GM12878 (cell line): ENCODE data around the gene CDKL1. TPM values are rescaled to one million over a fixed set of nuclear protein-coding genes. Genes with fewer than 3 reads are reported as not detected.
A peak's percentile ranks its signal among the peaks of the same experiment; 100 is the strongest.

Source experiments
- ATAC-seq: fragments of 200-7000 bp; cut with Tn5 transposase; 3 replicates; pipeline ENCODE4 v1.9.1; 2020; ENCODE audit warnings: mild to moderate bottlenecking, moderate library complexity
- BruUV-seq: library from RNA; stranded (reverse); fragments of 400-500 nt; replicated peaks from 2 replicates; lab custom pipeline; 2021; lab: Mats Ljungman, UMichigan
- CTCF ChIA-PET: fragments of 300-600 bp; sonication (Branson Sonifier 250); formaldehyde crosslinking; extraction: SDS; loops from one replicate; lab custom pipeline; 2021; ENCODE audit warnings: inconsistent platforms; lab: Yijun Ruan, JAX
- POLR2A ChIA-PET: fragments of 350-600 bp; formaldehyde crosslinking; extraction: SDS; loops from one replicate; lab custom pipeline; 2021; ENCODE audit warnings: inconsistent platforms; lab: Charles Lee
- RAD21 ChIA-PET: fragments of 300-600 bp; sonication (Branson Sonifier 250); formaldehyde crosslinking; loops from one replicate; lab custom pipeline; 2023; ENCODE audit warnings: antibody characterized with exemption; ENCODE audit not compliant: unreplicated experiment; lab: Charles Lee
- SMC1A ChIA-PET: fragments of 300-600 bp; sonication (Branson Sonifier 250); formaldehyde crosslinking; loops from one replicate; lab custom pipeline; 2023; ENCODE audit not compliant: unreplicated experiment, uncharacterized antibody; lab: Charles Lee
- DNase-seq: peaks from one replicate; pipeline ENCODE4 v3.0.0-alpha.2; 2011; ENCODE audit warnings: low read depth, low spot score
- FAIRE-seq: peaks from 3 replicates; lab custom pipeline; 2011; peaks lifted over from hg19 to GRCh38; lab: Jason Lieb, UNC
- H2AFZ ChIP-seq: 2 replicates; pipeline ENCODE4 v1.6.0; 2011; ENCODE audit warnings: low read depth, low read length, control low read depth; ENCODE audit not compliant: control insufficient read depth
- H3K27ac ChIP-seq: 2 replicates; pipeline ENCODE4 v1.5.1; 2011; ENCODE audit warnings: control low read depth; ENCODE audit not compliant: control insufficient read depth, insufficient read depth
- H3K27me3 ChIP-seq, 2 experiments: replicated peaks in 1 of 2; 2 replicates each; pipeline versions ENCODE4 v1.6.0 to v1.6.1; 2011; ENCODE audit warnings: low read length in 1 of 2; ENCODE audit not compliant: control insufficient read depth in 2 of 2, insufficient read depth in 2 of 2
- H3K36me3 ChIP-seq, 2 experiments: 2 replicates each; pipeline ENCODE4 v1.5.1; 2011; ENCODE audit warnings: low read length in 1 of 2; ENCODE audit not compliant: control insufficient read depth in 2 of 2, insufficient read depth in 2 of 2
- H3K4me1 ChIP-seq: 2 replicates; pipeline ENCODE4 v1.6.1; 2011; ENCODE audit warnings: mild to moderate bottlenecking, low read length, moderate library complexity, mixed read lengths; ENCODE audit not compliant: control insufficient read depth, insufficient read depth
- H3K4me2 ChIP-seq: 2 replicates; pipeline ENCODE4 v1.6.0; 2011; ENCODE audit warnings: control low read depth; ENCODE audit not compliant: control insufficient read depth, insufficient read depth
- H3K4me3 ChIP-seq: fragments of 200-600 bp; sonication (generic); 2 replicates; pipeline ENCODE4 v1.5.1; 2016
- H3K79me2 ChIP-seq: 2 replicates; pipeline ENCODE4 v1.6.0; 2011; ENCODE audit warnings: low read length; ENCODE audit not compliant: control insufficient read depth, insufficient read depth
- H3K9ac ChIP-seq: 2 replicates; pipeline ENCODE4 v1.8.0; 2011; ENCODE audit warnings: low read length, control low read depth, mixed read lengths; ENCODE audit not compliant: control insufficient read depth, insufficient read depth
- H3K9me3 ChIP-seq: replicated peaks from 3 replicates; pipeline ENCODE4 v1.5.1; 2011; ENCODE audit warnings: mild to moderate bottlenecking, low read length; ENCODE audit not compliant: control insufficient read depth, insufficient read depth
- H4K20me1 ChIP-seq: 2 replicates; pipeline ENCODE4 v1.6.0; 2011; ENCODE audit not compliant: control insufficient read depth, insufficient read depth
- BHLHE40 ChIP-seq, 2 experiments: fragments of 450-650 bp in 1 of 2; IDR thresholded peaks; 2 replicates each; pipeline ENCODE4 v1.6.1; 2011 to 2017; ENCODE audit warnings: low read depth in 2 of 2, borderline replicate concordance in 1 of 2, improper control_type of control experiment in 1 of 2, low read length in 1 of 2, mild to moderate bottlenecking in 1 of 2
- CHD4 ChIP-seq: fragments of 200-600 bp; sonication (generic); IDR thresholded peaks from 2 replicates; pipeline ENCODE4 v1.6.1; 2016; ENCODE audit warnings: mild to moderate bottlenecking
- POLR2A ChIP-seq: IDR thresholded peaks from 2 replicates; pipeline ENCODE4 v1.6.1; 2011; ENCODE audit warnings: low read depth, mild to moderate bottlenecking, low read length
- POU2F2 ChIP-seq: IDR thresholded peaks from 3 replicates; pipeline ENCODE4 v1.6.1; 2011; ENCODE audit warnings: low read depth, mild to moderate bottlenecking, low read length, borderline replicate concordance
- ZBED1 ChIP-seq: IDR thresholded peaks from 2 replicates; pipeline ENCODE4 v1.6.1; 2016; ENCODE audit warnings: borderline replicate concordance
- WGBS: methylation state at CpG from one replicate; pipeline ENCODE4 v1.1.6; 2016; ENCODE audit warnings: low lambda C conversion rate; ENCODE audit not compliant: insufficient replicate concordance, insufficient coverage; ENCODE audit errors: missing lambda C conversion rate; 5-methylcytosine and 5-hydroxymethylcytosine counted together
- in situ Hi-C: fragments of 300-500 bp; cut with MboI; formaldehyde crosslinking; loops from 9 replicates; pipeline ENCODE4 v1.14.3; 2018; ENCODE audit warnings: mixed read lengths
- intact Hi-C: fragments of 100-400 bp; cut with micrococcal nuclease; formaldehyde crosslinking; loops from one replicate; pipeline ENCODE4 v1.14.2; 2022; ENCODE audit not compliant: unreplicated experiment
- polyA plus RNA-seq, 11 experiments: library from polyadenylated mRNA; depleted of rRNA in 4 of 11; unstranded in 6 of 11; stranded (reverse) in 5 of 11; fragments of >200 nt; fragmentation: Nextera tagmentation in 4 of 11; fragmentation: Illumina TruSeq in 1 of 11; extraction: Ambion mirVana in 4 of 11; extraction: Trizol in 1 of 11; gene quantifications; 1 replicate in 1 of 11; 2 replicates in 10 of 11; pipeline versions ENCODE4 v1.2.1 to v1.2.3, GENCODE V29; 2011 to 2016; ENCODE audit warnings: inconsistent platforms in 2 of 11, missing spikeins in 2 of 11, low read depth in 1 of 11
- total RNA-seq, 4 experiments: library from RNA; depleted of rRNA in 3 of 4; stranded (reverse); fragments of >200 nt in 3 of 4; fragmentation: Illumina TruSeq in 1 of 4; extraction: Trizol in 1 of 4; gene quantifications; 2 replicates each; pipeline versions ENCODE4 v1.2.1 to v1.2.3, GENCODE V29; 2013 to 2021
- TF ChIP-seq, protein P1 (sequence below): fragments of 450-650 bp; IDR thresholded peaks from 2 replicates; pipeline ENCODE4 v1.6.1; 2016; ENCODE audit warnings: mild to moderate bottlenecking
- TF ChIP-seq, protein P2 (sequence below): IDR thresholded peaks from 2 replicates; pipeline ENCODE4 v1.6.1; 2011; ENCODE audit warnings: borderline replicate concordance, low read depth, mild to moderate bottlenecking, moderate library complexity, low read length; ENCODE audit not compliant: insufficient read depth, poor library complexity, severe bottlenecking
- TF ChIP-seq, protein P3 (sequence below): fragments of 450-650 bp; IDR thresholded peaks from 2 replicates; pipeline ENCODE4 v1.6.1; 2017; ENCODE audit warnings: mild to moderate bottlenecking, moderate library complexity

The CDKL1 gene
- total and polyA plus RNA-seq, 10 of the 15 experiments (the other 5 are each of a cell fraction or from before 2014, with no cell fraction given) = 9.0 to 19.0 (median 11.1) TPM

DNA sequence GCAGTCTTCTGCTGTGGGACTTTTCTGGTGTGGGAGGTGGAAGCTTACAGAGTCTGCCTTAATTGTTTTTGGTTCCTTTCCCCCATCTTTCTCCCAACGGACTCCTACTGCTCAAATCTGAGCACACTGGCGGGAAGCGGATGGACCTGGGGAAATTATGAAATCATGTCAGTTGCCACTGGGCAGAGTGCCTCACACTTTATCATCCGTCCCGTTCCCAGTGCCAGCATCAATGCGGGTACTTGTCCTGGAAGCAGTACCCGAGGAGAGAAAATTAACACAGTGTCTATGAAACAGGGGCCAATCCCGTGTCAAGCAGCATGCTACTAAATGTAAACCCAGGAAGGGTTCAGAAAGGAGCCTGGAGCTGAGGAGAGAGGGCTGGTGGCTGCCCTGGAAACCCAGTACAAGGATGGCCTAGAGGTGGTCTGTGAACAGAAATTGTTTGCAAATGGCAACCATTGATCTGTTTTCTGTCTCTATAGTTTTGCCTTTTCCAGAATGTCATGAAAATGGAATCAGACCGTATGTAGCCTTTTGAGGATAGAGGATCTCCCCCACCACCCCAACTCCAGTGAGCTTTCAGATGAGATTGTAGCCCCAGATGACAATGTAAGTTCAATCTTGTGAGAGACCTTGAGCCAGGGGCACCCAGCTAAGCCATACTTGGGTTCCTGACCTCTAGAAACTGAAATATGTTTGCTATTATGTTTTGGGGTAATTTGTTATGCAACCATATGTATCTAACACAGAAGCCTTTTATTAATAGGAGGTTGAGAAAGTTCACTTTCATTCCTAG is 908 bp upstream of the CDKL1 start (continued):
- TF ChIP-seq, protein P1, sequence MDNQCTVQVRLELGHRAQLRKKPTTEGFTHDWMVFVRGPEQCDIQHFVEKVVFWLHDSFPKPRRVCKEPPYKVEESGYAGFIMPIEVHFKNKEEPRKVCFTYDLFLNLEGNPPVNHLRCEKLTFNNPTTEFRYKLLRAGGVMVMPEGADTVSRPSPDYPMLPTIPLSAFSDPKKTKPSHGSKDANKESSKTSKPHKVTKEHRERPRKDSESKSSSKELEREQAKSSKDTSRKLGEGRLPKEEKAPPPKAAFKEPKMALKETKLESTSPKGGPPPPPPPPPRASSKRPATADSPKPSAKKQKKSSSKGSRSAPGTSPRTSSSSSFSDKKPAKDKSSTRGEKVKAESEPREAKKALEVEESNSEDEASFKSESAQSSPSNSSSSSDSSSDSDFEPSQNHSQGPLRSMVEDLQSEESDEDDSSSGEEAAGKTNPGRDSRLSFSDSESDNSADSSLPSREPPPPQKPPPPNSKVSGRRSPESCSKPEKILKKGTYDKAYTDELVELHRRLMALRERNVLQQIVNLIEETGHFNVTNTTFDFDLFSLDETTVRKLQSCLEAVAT = peak; percentile 85

DNA sequence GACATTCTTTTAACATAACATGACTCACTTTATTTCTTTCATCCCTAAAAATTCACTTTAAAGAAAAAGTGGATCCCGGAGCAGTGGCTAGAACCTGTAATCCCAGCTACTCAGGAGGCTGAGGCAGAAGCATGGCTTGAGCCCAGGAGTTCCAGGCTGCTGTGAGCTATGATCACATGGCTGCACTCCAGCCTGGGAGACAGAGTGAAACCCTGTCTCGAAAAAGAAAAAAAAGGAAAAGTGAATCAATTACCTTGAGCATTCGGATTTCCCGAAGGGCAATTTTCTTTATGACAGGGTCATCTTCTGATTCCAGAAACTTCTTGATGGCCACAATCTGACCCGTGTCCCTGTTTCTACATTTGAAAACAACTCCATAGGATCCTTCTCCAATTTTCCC is 1.2 kb downstream of the CDKL1 start:
- ChIA-PET RAD21 (no interaction called here), CTCF (interaction anchor here (1.3 to 2.1 kb wide), 2 partner anchors 75 to 465 kb away, joined by 3 to 9 read pairs; no protein-coding TSS in a partner anchor), POLR2A (interaction anchor here (1.5 kb wide), 1 partner anchor 38 kb away, joined by 3 read pairs; no protein-coding TSS in a partner anchor), SMC1A (interaction anchor here (4.0 kb wide), 1 partner anchor 31 kb away, joined by 17 read pairs; no protein-coding TSS in a partner anchor)
- Histone ChIP-seq H3K4me2 (peak overlapping the region; percentile 95), H2AFZ (no peak overlapping the region), H3K4me1 (peaks cover 7% of the 10 kb centered on the region), H3K36me3 (no peaks in the 10 kb centered on the region), H3K27me3 (no peaks in the 10 kb centered on the region), H3K4me3 (no peak overlapping the region), H3K79me2 (no peaks in the 10 kb centered on the region), H3K9me3 (no peaks in the 10 kb centered on the region), H4K20me1 (no peaks in the 10 kb centered on the region), H3K9ac (no peak overlapping the region), H3K27ac (no peak overlapping the region)
- WGBS = 92% methylated on average over 5 of the region's 5 CpGs
- FAIRE-seq = no peak
- TF ChIP-seq, protein P2, sequence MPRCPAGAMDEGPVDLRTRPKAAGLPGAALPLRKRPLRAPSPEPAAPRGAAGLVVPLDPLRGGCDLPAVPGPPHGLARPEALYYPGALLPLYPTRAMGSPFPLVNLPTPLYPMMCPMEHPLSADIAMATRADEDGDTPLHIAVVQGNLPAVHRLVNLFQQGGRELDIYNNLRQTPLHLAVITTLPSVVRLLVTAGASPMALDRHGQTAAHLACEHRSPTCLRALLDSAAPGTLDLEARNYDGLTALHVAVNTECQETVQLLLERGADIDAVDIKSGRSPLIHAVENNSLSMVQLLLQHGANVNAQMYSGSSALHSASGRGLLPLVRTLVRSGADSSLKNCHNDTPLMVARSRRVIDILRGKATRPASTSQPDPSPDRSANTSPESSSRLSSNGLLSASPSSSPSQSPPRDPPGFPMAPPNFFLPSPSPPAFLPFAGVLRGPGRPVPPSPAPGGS = no peak
- TF ChIP-seq ZBED1 (no peak), CHD4 (no peak), POLR2A (no peak), POU2F2 (no peak), BHLHE40 (IDR thresholded peaks at IDR 0.05; ENCODE audit: borderline replicate concordance in 1 of 2, low read depth in 2 of 2, low read length in 1 of 2) (no peak)
- TF ChIP-seq, protein P3, sequence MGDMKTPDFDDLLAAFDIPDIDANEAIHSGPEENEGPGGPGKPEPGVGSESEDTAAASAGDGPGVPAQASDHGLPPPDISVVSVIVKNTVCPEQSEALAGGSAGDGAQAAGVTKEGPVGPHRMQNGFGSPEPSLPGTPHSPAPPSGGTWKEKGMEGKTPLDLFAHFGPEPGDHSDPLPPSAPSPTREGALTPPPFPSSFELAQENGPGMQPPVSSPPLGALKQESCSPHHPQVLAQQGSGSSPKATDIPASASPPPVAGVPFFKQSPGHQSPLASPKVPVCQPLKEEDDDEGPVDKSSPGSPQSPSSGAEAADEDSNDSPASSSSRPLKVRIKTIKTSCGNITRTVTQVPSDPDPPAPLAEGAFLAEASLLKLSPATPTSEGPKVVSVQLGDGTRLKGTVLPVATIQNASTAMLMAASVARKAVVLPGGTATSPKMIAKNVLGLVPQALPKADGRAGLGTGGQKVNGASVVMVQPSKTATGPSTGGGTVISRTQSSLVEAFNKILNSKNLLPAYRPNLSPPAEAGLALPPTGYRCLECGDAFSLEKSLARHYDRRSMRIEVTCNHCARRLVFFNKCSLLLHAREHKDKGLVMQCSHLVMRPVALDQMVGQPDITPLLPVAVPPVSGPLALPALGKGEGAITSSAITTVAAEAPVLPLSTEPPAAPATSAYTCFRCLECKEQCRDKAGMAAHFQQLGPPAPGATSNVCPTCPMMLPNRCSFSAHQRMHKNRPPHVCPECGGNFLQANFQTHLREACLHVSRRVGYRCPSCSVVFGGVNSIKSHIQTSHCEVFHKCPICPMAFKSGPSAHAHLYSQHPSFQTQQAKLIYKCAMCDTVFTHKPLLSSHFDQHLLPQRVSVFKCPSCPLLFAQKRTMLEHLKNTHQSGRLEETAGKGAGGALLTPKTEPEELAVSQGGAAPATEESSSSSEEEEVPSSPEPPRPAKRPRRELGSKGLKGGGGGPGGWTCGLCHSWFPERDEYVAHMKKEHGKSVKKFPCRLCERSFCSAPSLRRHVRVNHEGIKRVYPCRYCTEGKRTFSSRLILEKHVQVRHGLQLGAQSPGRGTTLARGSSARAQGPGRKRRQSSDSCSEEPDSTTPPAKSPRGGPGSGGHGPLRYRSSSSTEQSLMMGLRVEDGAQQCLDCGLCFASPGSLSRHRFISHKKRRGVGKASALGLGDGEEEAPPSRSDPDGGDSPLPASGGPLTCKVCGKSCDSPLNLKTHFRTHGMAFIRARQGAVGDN = no peak
- intact Hi-C loops = no loop called here
- in situ Hi-C loops = no loop called here
- no peak for ATAC-seq
- BruUV-seq = TSS peak; percentile 33
- no peak for DNase-seq
